DOHH2 (cell line): Measurements from ENCODE around the gene CFAP97D1.

Experiments used
- EZH2phosphoT487 ChIP-seq: fragments of 200-600 bp; sonication (generic); IDR thresholded peaks from 2 replicates; pipeline ENCODE4 v1.6.1; 2017; ENCODE audit warnings: borderline replicate concordance, mild to moderate bottlenecking, antibody characterized with exemption, low read length, moderate library complexity, mixed read lengths
- TF ChIP-seq, protein P1 (sequence below): fragments of 200-600 bp; sonication (generic); IDR thresholded peaks from one replicate; pipeline ENCODE4 v1.5.1; 2014; ENCODE audit warnings: antibody characterized with exemption, mild to moderate bottlenecking, low read depth, low read length; ENCODE audit not compliant: poor library complexity, severe bottlenecking

DNA sequence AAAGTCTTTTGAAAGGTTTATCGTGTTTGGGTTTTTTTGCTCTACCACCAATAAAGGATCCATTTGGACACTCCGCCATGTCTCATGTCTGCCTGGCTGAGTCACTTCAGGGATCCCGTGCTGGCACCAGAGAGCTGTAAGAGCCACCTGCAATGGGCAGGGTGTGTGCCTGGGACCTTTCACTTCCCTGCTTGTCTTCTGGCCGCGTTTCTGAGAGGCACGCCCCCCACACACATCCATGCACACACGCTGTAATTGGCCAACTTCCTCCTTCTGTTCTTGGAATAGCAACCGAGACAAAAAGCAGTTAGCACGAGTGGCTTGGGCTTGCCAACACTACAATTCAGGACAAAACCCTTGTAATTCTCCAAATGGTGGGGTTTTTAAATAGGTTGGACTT, 11.9 kb upstream of the CFAP97D1 start:
- TF ChIP-seq, protein P1, sequence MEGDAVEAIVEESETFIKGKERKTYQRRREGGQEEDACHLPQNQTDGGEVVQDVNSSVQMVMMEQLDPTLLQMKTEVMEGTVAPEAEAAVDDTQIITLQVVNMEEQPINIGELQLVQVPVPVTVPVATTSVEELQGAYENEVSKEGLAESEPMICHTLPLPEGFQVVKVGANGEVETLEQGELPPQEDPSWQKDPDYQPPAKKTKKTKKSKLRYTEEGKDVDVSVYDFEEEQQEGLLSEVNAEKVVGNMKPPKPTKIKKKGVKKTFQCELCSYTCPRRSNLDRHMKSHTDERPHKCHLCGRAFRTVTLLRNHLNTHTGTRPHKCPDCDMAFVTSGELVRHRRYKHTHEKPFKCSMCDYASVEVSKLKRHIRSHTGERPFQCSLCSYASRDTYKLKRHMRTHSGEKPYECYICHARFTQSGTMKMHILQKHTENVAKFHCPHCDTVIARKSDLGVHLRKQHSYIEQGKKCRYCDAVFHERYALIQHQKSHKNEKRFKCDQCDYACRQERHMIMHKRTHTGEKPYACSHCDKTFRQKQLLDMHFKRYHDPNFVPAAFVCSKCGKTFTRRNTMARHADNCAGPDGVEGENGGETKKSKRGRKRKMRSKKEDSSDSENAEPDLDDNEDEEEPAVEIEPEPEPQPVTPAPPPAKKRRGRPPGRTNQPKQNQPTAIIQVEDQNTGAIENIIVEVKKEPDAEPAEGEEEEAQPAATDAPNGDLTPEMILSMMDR = no peak
- no peak for TF ChIP-seq EZH2phosphoT487
